ENCODE data around the gene BAIAP2. TPM values are rescaled to one million over a fixed set of nuclear protein-coding genes. Genes with fewer than 3 reads are reported as not detected.

BAIAP2 gene
- polyA plus RNA-seq, 2 of the 4 experiments (the other 2 are of a cell fraction): 7.1 to 27.5 TPM

- WGBS (ENCODE audit: missing lambda C conversion rate): 77% methylated on average over 28 of the region's 28 CpGs
- no peak overlapping the region for H3K4me3 ChIP-seq
- POLR2A ChIA-PET: no interaction called here
- CTCF ChIA-PET: interaction anchor here (1.3 to 37.9 kb wide), 8 partner anchors 8 to 440 kb away, joined by 3 to 880 read pairs (median 5); partner anchors contain the start of gene BAIAP2
- no peak for TF ChIP-seq ZFP36 (IDR thresholded peaks at IDR 0.05; ENCODE audit: borderline replicate concordance, partially characterized antibody)
- TF ChIP-seq HEYL (CRISPR knock-in tag; IDR thresholded peaks at IDR 0.05): no peak
- TF ChIP-seq POLR2AphosphoS2 (conservative IDR thresholded peaks at IDR 0.05; ENCODE audit: low read length): no peak
- TF ChIP-seq NR3C1 (IDR thresholded peaks at IDR 0.05): no peak
- no peak for TF ChIP-seq PBX3 (IDR thresholded peaks at IDR 0.05)
- no peak for TF ChIP-seq EHF (CRISPR knock-in tag; IDR thresholded peaks at IDR 0.05)
- no peak for TF ChIP-seq USF2 (IDR thresholded peaks at IDR 0.05)
- no peak for TF ChIP-seq KDM5A (IDR thresholded peaks at IDR 0.05)
- TF ChIP-seq FOSB (CRISPR knock-in tag; IDR thresholded peaks at IDR 0.05): no peak
- FAIRE-seq (no peak), DNase-seq (ENCODE audit: low read depth in 1 of 2, low spot score in 1 of 2) (peak in 1 of 2 experiments; percentile 45), ATAC-seq (0 out of 6 replicates have a peak, but pooled peaks of 1 of the 2 experiments have one; percentile 2)
- no peak overlapping the region for H3K4me2 ChIP-seq
- H3K9me3 ChIP-seq: no peaks in the 10 kb centered on the region
- peak overlapping the region in 1 of 2 experiments; percentile 22; a peak in 1 of 6 replicates for H3K27ac ChIP-seq
- peaks cover 45% of the 10 kb centered on the region for H3K4me1 ChIP-seq
These were observed 10.0 kb downstream of the BAIAP2 start for GRCh38 chr17:81044764-81045589.

- ATAC-seq (no peak), DNase-seq (ENCODE audit: low read depth in 1 of 2, low spot score in 1 of 2) (no peak), FAIRE-seq (no peak)
- H3K4me3 ChIP-seq: no peak overlapping the region
- WGBS (ENCODE audit: missing lambda C conversion rate): 84% methylated on average over 5 of the region's 9 CpGs
- ChIA-PET POLR2A (no interaction called here), CTCF (interaction anchor here (1.3 to 37.9 kb wide), 7 partner anchors 9 to 439 kb away, joined by 3 to 880 read pairs (median 4); no protein-coding TSS in a partner anchor)
- H3K4me2 ChIP-seq: no peak overlapping the region
- TF ChIP-seq USF2 (IDR thresholded peaks at IDR 0.05) (no peak), ZFP36 (IDR thresholded peaks at IDR 0.05; ENCODE audit: borderline replicate concordance, partially characterized antibody) (no peak), RAD21 (conservative IDR thresholded peaks at IDR 0.05 in 1 of 2, IDR thresholded peaks at IDR 0.05 in 1 of 2) (no peak), FOSL2 (IDR thresholded peaks at IDR 0.05) (no peak), FOSL2 (CRISPR knock-in tag; IDR thresholded peaks at IDR 0.05) (no peak), POLR2A (IDR thresholded peaks at IDR 0.05; ENCODE audit: low read length) (no peak), POLR2AphosphoS2 (conservative IDR thresholded peaks at IDR 0.05; ENCODE audit: low read length) (no peak), ZC3H11A (IDR thresholded peaks at IDR 0.05) (no peak)
- peaks cover 38% of the 10 kb centered on the region for H3K4me1 ChIP-seq
- no peaks in the 10 kb centered on the region for H3K9me3 ChIP-seq
- peak overlapping the region in 1 of 2 experiments; percentile 36; a peak in 2 of 6 replicates for H3K27ac ChIP-seq
These were observed 10.7 kb downstream of the BAIAP2 start for GRCh38 chr17:81045590-81046095.

- FAIRE-seq (no peak), ATAC-seq (no peak), DNase-seq (ENCODE audit: low read depth in 1 of 2, low spot score in 1 of 2) (no peak)
- TF ChIP-seq HDAC2 (IDR thresholded peaks at IDR 0.05) (no peak), MAX (IDR thresholded peaks at IDR 0.05) (no peak), POLR2AphosphoS2 (conservative IDR thresholded peaks at IDR 0.05; ENCODE audit: low read length) (no peak), PBX3 (IDR thresholded peaks at IDR 0.05) (no peak), EHMT2 (IDR thresholded peaks at IDR 0.05; ENCODE audit: low read depth) (no peak), KDM5A (IDR thresholded peaks at IDR 0.05) (no peak), ZFP36 (IDR thresholded peaks at IDR 0.05; ENCODE audit: borderline replicate concordance, partially characterized antibody) (peak; percentile 95), HEYL (CRISPR knock-in tag; IDR thresholded peaks at IDR 0.05) (no peak)
- 86% methylated on average over 16 of the region's 17 CpGs for WGBS (ENCODE audit: missing lambda C conversion rate)
- H3K4me1 ChIP-seq: peaks cover 32% of the 10 kb centered on the region
- no peak overlapping the region; a peak in 1 of 6 replicates for H3K27ac ChIP-seq
- POLR2A ChIA-PET: interaction anchor here (1.2 kb wide), 1 partner anchor 11 kb away, joined by 3 read pairs; the partner anchor contains the start of gene BAIAP2
- H3K4me2 ChIP-seq: no peak overlapping the region
- H3K9me3 ChIP-seq: no peaks in the 10 kb centered on the region
- H3K4me3 ChIP-seq: no peak overlapping the region
- CTCF ChIA-PET: interaction anchor here (0.7 to 37.9 kb wide), 9 partner anchors 9 to 146 kb away, joined by 3 to 880 read pairs (median 4); no protein-coding TSS in a partner anchor
These were observed 11.3 kb downstream of the BAIAP2 start for GRCh38 chr17:81046132-81046769.

Data from A549 (cell line).